Fibroblast of villous mesenchyme (primary cell): ENCODE data around the gene PPP1R3A. TPM values are rescaled to one million over a fixed set of nuclear protein-coding genes. Genes with fewer than 3 reads are reported as not detected.

Experiments used
- DNase-seq: peaks from one replicate; pipeline ENCODE4 v3.0.0-alpha.2; 2010; ENCODE audit warnings: low read depth
- H3K4me3 ChIP-seq: 2 replicates; pipeline ENCODE4 v1.5.1; 2011; ENCODE audit warnings: low read depth, mild to moderate bottlenecking, low read length
- CTCF ChIP-seq: IDR thresholded peaks from 2 replicates; pipeline ENCODE4 v1.5.1; 2012; ENCODE audit warnings: low read depth, mild to moderate bottlenecking, low read length; ENCODE audit not compliant: insufficient read depth
- total RNA-seq: library from RNA; depleted of rRNA; stranded (reverse); fragments of >200 nt; gene quantifications from 2 replicates; pipeline ENCODE4 v1.2.3, GENCODE V29; 2012

Gene PPP1R3A
- total RNA-seq, 1 donor = not detected

- H3K4me3 ChIP-seq = no peak overlapping the region
- no peak for TF ChIP-seq CTCF
- no peak for DNase-seq
Observed at GRCh38 chr7:113917840-113918239, 969 bp downstream of the PPP1R3A start.

- H3K4me3 ChIP-seq = no peak overlapping the region
- TF ChIP-seq CTCF = no peak
- no peak for DNase-seq
Observed at GRCh38 chr7:113915956-113916355, 2.9 kb downstream of the PPP1R3A start.

GRCh38 chr7:113912876-113913275 is 5.9 kb downstream of the PPP1R3A start:
- DNase-seq = no peak
- TF ChIP-seq CTCF = no peak

GRCh38 chr7:113907617-113908016 is 11.2 kb downstream of the PPP1R3A start:
- no peak for TF ChIP-seq CTCF
- H3K4me3 ChIP-seq = no peak overlapping the region
- DNase-seq = no peak

More at GRCh38 chr7:113912876-113913275, 5.9 kb downstream of the PPP1R3A start:
- no peak overlapping the region for H3K4me3 ChIP-seq

GRCh38 chr7:113904521-113904920 is 14.3 kb downstream of the PPP1R3A start:
- no peak overlapping the region for H3K4me3 ChIP-seq
- DNase-seq = no peak
- no peak for TF ChIP-seq CTCF

- no peak for TF ChIP-seq CTCF
- no peak for DNase-seq
- H3K4me3 ChIP-seq = no peak overlapping the region
Observed at GRCh38 chr7:113892818-113893217, 26.0 kb downstream of the PPP1R3A start.

- no peak for DNase-seq
- no peak overlapping the region for H3K4me3 ChIP-seq
- no peak for TF ChIP-seq CTCF
Observed at GRCh38 chr7:113891828-113892227, 27.0 kb downstream of the PPP1R3A start.
